GM10248 (cell line): Measurements from ENCODE around the gene HMX3.

Experiments
- CTCF ChIA-PET: fragments of 300-600 bp; sonication (Branson Sonifier 250); formaldehyde crosslinking; extraction: SDS; loops from one replicate; lab custom pipeline; 2021; ENCODE audit warnings: antibody characterized with exemption; lab: Yijun Ruan, JAX
- POLR2A ChIA-PET: fragments of 350-650 bp; sonication (Branson Sonifier 250); formaldehyde crosslinking; extraction: SDS; loops from one replicate; lab custom pipeline; 2020; ENCODE audit warnings: antibody characterized with exemption; lab: Yijun Ruan, JAX
- DNase-seq: peaks from one replicate; pipeline ENCODE4 v3.0.0; 2012; ENCODE audit errors: extremely low spot score
- CTCF ChIP-seq: IDR thresholded peaks from 2 replicates; pipeline ENCODE4 v1.5.1; 2012; ENCODE audit warnings: mild to moderate bottlenecking, low read depth; ENCODE audit errors: extremely low read depth, missing control alignments, control extremely low read depth

The HMX3 gene

GRCh38 chr10:123149568-123150270, 13.9 kb downstream of the HMX3 start:
- POLR2A ChIA-PET, result interaction anchor here (1.1 kb wide), 1 partner anchor 243 kb away, joined by 3 read pairs; no protein-coding TSS in a partner anchor
- no peak for TF ChIP-seq CTCF
- peak; percentile 22 for DNase-seq
- CTCF ChIA-PET, result interaction anchor here (1.1 to 7.5 kb wide), 6 partner anchors 10 to 407 kb away, joined by 3 to 49 read pairs (median 4); no protein-coding TSS in a partner anchor

- POLR2A ChIA-PET, result interaction anchor here (1.4 kb wide), 1 partner anchor 9 kb away, joined by 4 read pairs; no protein-coding TSS in a partner anchor
Observed at GRCh38 chr10:123150271-123150985, 14.7 kb downstream of the HMX3 start.

GRCh38 chr10:123150986-123151736, 15.4 kb downstream of the HMX3 start:
- CTCF ChIA-PET, result interaction anchor here (1.2 to 7.5 kb wide), 2 partner anchors 11 to 409 kb away, joined by 4 to 49 read pairs; no protein-coding TSS in a partner anchor
- POLR2A ChIA-PET, result interaction anchor here (1.4 kb wide), 1 partner anchor 10 kb away, joined by 4 read pairs; no protein-coding TSS in a partner anchor
- TF ChIP-seq CTCF, result peak; percentile 12
- DNase-seq, result peak; percentile 35

More at GRCh38 chr10:123150271-123150985, 14.7 kb downstream of the HMX3 start:
- no peak for TF ChIP-seq CTCF
- CTCF ChIA-PET, result interaction anchor here (1.1 to 7.5 kb wide), 3 partner anchors 11 to 399 kb away, joined by 3 to 49 read pairs (median 3); no protein-coding TSS in a partner anchor
- peak; percentile 18 for DNase-seq

- POLR2A ChIA-PET, result interaction anchor here (1.4 kb wide), 1 partner anchor 10 kb away, joined by 4 read pairs; no protein-coding TSS in a partner anchor
- CTCF ChIA-PET, result interaction anchor here (1.2 to 7.5 kb wide), 2 partner anchors 12 to 409 kb away, joined by 4 to 49 read pairs; no protein-coding TSS in a partner anchor
- no peak for DNase-seq
- TF ChIP-seq CTCF, result no peak
Observed at GRCh38 chr10:123151737-123152135, 16.0 kb downstream of the HMX3 start.

GRCh38 chr10:123153486-123154091, 17.8 kb downstream of the HMX3 start:
- TF ChIP-seq CTCF, result no peak
- ChIA-PET POLR2A (interaction anchor here (0.6 to 1.3 kb wide), 6 partner anchors 9 to 373 kb away, joined by 3 to 4 read pairs (median 3); no protein-coding TSS in a partner anchor), CTCF (interaction anchor here (0.8 to 7.5 kb wide), 10 partner anchors 9 to 405 kb away, joined by 3 to 49 read pairs (median 4); no protein-coding TSS in a partner anchor)
- DNase-seq, result no peak
